Right lobe of liver (tissue), 6 donors: ENCODE measurements around the gene OR51A4. TPM values are rescaled to one million over a fixed set of nuclear protein-coding genes. Genes with fewer than 3 reads are reported as not detected.

Experiments used
- ATAC-seq, 4 donors: fragments of 200-7000 bp; cut with Tn5 transposase; one replicate each; pipeline ENCODE4 v1.9.1; 2020; ENCODE audit warnings: mild to moderate bottlenecking in 4 of 4, moderate library complexity in 4 of 4
- DNase-seq, 3 donors: peaks; one replicate each; pipeline ENCODE4 v3.0.0-alpha.2; 2020
- H3K27ac ChIP-seq, 3 donors: fragments of 200-600 bp; one replicate each; pipeline ENCODE4 v1.8.0; 2022
- H3K27me3 ChIP-seq, 2 donors: fragments of 200-600 bp; one replicate each; pipeline ENCODE4 v1.8.0; 2022
- H3K36me3 ChIP-seq, 4 donors: fragments of 200-600 bp; sonication (generic) in 1 of 4; one replicate each; pipeline versions ENCODE4 v1.5.1 to v1.8.0; 2017 to 2022; ENCODE audit warnings: control low read depth in 1 of 4
- H3K4me1 ChIP-seq, 4 donors: fragments of 200-600 bp; sonication (generic) in 1 of 4; one replicate each; pipeline versions ENCODE4 v1.5.1 to v1.8.0; 2017 to 2022; ENCODE audit warnings: control low read depth in 1 of 4
- H3K4me3 ChIP-seq, 3 donors: fragments of 200-600 bp; one replicate each; pipeline ENCODE4 v1.8.0; 2022
- H3K9me3 ChIP-seq, 4 donors: fragments of 200-600 bp; sonication (generic) in 1 of 4; one replicate each; pipeline versions ENCODE4 v1.5.1 to v1.8.0; 2017 to 2022; ENCODE audit warnings: control low read depth in 1 of 4
- CTCF ChIP-seq, 4 donors: fragments of 200-600 bp in 3 of 4; fragments of 450-650 bp in 1 of 4; IDR thresholded peaks; one replicate each; pipeline versions ENCODE4 v1.5.1 to v1.8.0; 2016 to 2022; ENCODE audit warnings: antibody characterized with exemption in 4 of 4, mild to moderate bottlenecking in 2 of 4
- POLR2A ChIP-seq: fragments of 450-650 bp; IDR thresholded peaks from one replicate; pipeline ENCODE4 v1.6.1; 2017; ENCODE audit warnings: antibody characterized with exemption, mild to moderate bottlenecking
- WGBS: methylation state at CpG from one replicate; pipeline ENCODE4 v1.1.6; 2018; ENCODE audit warnings: low coverage, low lambda C conversion rate; ENCODE audit not compliant: insufficient coverage; ENCODE audit errors: missing lambda C conversion rate; 5-methylcytosine and 5-hydroxymethylcytosine counted together
- intact Hi-C, 2 donors: fragments of 100-400 bp; cut with DNase I; formaldehyde crosslinking; loops; one replicate each; pipeline versions ENCODE4 v1.11.2 to v1.14.1; 2022
- total RNA-seq, 6 experiments: library from RNA; depleted of rRNA in 2 of 6; stranded (reverse); fragments of >200 nt in 2 of 6; fragmentation: NEBNext Ultra II Directional in 3 of 6; extraction: Animal tissue kit (Norgen Biotek cat#: 25700) in 3 of 6; gene quantifications; one replicate each; pipeline versions ENCODE4 v1.1.0 to v1.2.4, GENCODE V29; 2016 to 2023
- donor health status: DM: no; HTN: yes; CAD: no.
- donor health status: DM: no; HTN: no; CAD: no.
- donor health status: DM: no; HTN: no; CAD: no.
- donor health status: DM: no; HTN: yes; CAD: no.
- donor health status: DM: no; HTN: yes; CAD: no.

OR51A4 gene
- total RNA-seq, 6 experiments from 2014 or later, result not detected

GRCh38 chr11:4921796-4922195, 25.6 kb downstream of the OR51A4 start:
- intact Hi-C loops, result no loop called here
- WGBS, result 52% methylated on average over 1 of the region's 1 CpG
- H3K27ac ChIP-seq, result no peak overlapping the region
- H3K36me3 ChIP-seq, result no peaks in the 10 kb centered on the region
- no peak overlapping the region for H3K4me3 ChIP-seq
- TF ChIP-seq POLR2A (no peak), CTCF (IDR thresholded peaks at IDR 0.05) (no peak)
- DNase-seq (no peak), ATAC-seq (no peak)
- no peaks in the 10 kb centered on the region for H3K4me1 ChIP-seq
- no peaks in the 10 kb centered on the region for H3K9me3 ChIP-seq
- no peaks in the 10 kb centered on the region for H3K27me3 ChIP-seq

DNA sequence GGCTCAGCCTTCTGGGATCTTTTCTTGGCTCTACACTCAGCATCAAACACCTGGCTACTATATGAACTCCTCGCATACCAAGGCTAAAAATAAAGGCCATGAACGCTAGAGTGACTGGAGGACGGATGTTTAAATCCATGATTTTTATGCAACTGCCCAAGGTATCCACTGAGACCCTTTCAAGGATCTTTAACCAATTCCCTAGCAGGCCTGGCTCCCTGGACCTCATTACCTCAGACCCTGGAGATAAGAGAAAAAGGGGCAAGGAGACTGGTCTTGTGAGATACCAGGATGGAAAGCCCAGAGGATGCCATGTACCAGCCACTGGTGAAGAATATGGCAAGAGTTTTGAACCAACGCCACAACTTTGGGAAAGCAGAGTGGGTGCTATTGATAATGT, 28.2 kb downstream of the OR51A4 start, which contains the start of gene OR51G2:
OR51G2 (minus strand) TSS at position 101 of the 400 bp plus-strand sequence. CDS start 3,687 bp downstream, outside the sequence.
- H3K4me1 ChIP-seq, result no peaks in the 10 kb centered on the region
- no peaks in the 10 kb centered on the region for H3K36me3 ChIP-seq
- H3K9me3 ChIP-seq, result no peaks in the 10 kb centered on the region
- no peak for DNase-seq
- H3K4me3 ChIP-seq, result no peak within 1 kb of the TSS
- no peaks in the 10 kb centered on the region for H3K27me3 ChIP-seq
- no peak for TF ChIP-seq POLR2A
- no peak for TF ChIP-seq CTCF (IDR thresholded peaks at IDR 0.05)
- no peak within 1 kb of the TSS for H3K27ac ChIP-seq
- intact Hi-C loops, result no loop called here
- 49% methylated on average over 4 of the region's 4 CpGs for WGBS
- ATAC-seq, result no peak

GRCh38 chr11:4916581-4916980, 30.8 kb downstream of the OR51A4 start:
- no peak for TF ChIP-seq POLR2A
- TF ChIP-seq CTCF (IDR thresholded peaks at IDR 0.05), result no peak
- no peaks in the 10 kb centered on the region for H3K36me3 ChIP-seq
- H3K4me3 ChIP-seq, result no peak overlapping the region
- no peak overlapping the region for H3K27ac ChIP-seq
- intact Hi-C loops, result no loop called here
- DNase-seq (no peak), ATAC-seq (no peak)
- H3K27me3 ChIP-seq, result no peaks in the 10 kb centered on the region
- H3K9me3 ChIP-seq, result no peaks in the 10 kb centered on the region
- H3K4me1 ChIP-seq, result no peaks in the 10 kb centered on the region

DNA sequence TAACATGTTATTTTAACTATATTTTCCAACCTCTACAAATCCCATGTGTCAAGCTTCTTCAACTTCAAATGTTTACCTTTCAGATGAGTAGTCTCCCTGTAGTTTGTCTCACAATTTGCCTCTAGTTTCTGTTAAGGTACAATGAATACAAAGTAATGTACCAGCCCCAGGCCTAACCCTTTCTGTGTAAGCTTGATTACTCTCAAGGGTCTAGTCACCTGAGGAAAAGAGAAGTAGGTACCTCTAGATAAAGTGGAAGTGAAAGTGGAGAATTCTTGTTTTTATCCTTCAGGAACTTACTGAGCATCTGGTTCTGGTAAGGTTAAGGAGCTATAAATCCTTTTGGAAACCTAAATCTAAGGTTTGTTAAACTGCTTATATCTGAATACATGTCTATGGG, 43.9 kb downstream of the OR51A4 start, which contains the start of gene OR51A7:
OR51A7 (plus strand) TSS at position 300 of the 400 bp plus-strand sequence. CDS start 3,587 bp downstream, outside the sequence.
- intact Hi-C loops, result no loop called here
- ATAC-seq (no peak), DNase-seq (no peak)
- Histone ChIP-seq H3K27me3 (no peaks in the 10 kb centered on the region), H3K27ac (no peak within 1 kb of the TSS), H3K9me3 (no peaks in the 10 kb centered on the region), H3K4me3 (no peak within 1 kb of the TSS), H3K36me3 (no peaks in the 10 kb centered on the region), H3K4me1 (no peaks in the 10 kb centered on the region)
- TF ChIP-seq CTCF (IDR thresholded peaks at IDR 0.05) (no peak), POLR2A (no peak)

Other genes starting within 250 kb of the OR51A4 start
- not detected for gene OR51E2, start 249.8 kb downstream of the OR51A4 start, total RNA-seq
- gene MMP26, start 242.8 kb downstream of the OR51A4 start, total RNA-seq, result not detected
- gene OR51F1, start 177.7 kb downstream of the OR51A4 start, total RNA-seq, result not detected
- gene OR52R1, start 143.2 kb downstream of the OR51A4 start, total RNA-seq, result not detected
- gene OR51F2, start 126.3 kb downstream of the OR51A4 start, total RNA-seq, result not detected
- not detected for gene OR51S1, start 98.4 kb downstream of the OR51A4 start, total RNA-seq
- not detected for gene OR51T1, start 65.7 kb downstream of the OR51A4 start, total RNA-seq
- not detected for gene OR51A7, start 43.8 kb downstream of the OR51A4 start, total RNA-seq
- gene OR51G2, start 28.3 kb downstream of the OR51A4 start, total RNA-seq, result not detected
- gene OR51G1, start 23.3 kb downstream of the OR51A4 start, total RNA-seq, result not detected
- gene OR51A2, start 8.1 kb upstream of the OR51A4 start, total RNA-seq, result not detected
- not detected for gene OR51L1, start 47.2 kb upstream of the OR51A4 start, total RNA-seq
- gene OR52J3, start 98.9 kb upstream of the OR51A4 start, total RNA-seq, result not detected
- not detected for gene OR52E2, start 112.0 kb upstream of the OR51A4 start, total RNA-seq
- gene OR52E1, start 122.0 kb upstream of the OR51A4 start, total RNA-seq, result not detected
- not detected for gene OR52A5, start 190.8 kb upstream of the OR51A4 start, total RNA-seq
- under 1 TPM in 1 of 6 experiments, not detected in 5; 0.04 TPM for gene OR52A1, start 207.2 kb upstream of the OR51A4 start, total RNA-seq